ENCODE measurements around the gene GALNT14. TPM values are rescaled to one million over a fixed set of nuclear protein-coding genes. Genes with fewer than 3 reads are reported as not detected.

Gene GALNT14
- total RNA-seq, 4 donors from 2014 or later = 3.2 to 6.6 (median 4.7) TPM

- 16% methylated on average over 5 of the region's 6 CpGs for WGBS
- no peaks in the 10 kb centered on the region for H3K36me3 ChIP-seq
- DNase-seq (ENCODE audit: low spot score in 2 of 2) = no peak
- H3K27ac ChIP-seq = no peak overlapping the region
- H3K4me1 ChIP-seq = no peaks in the 10 kb centered on the region
- TF ChIP-seq POLR2AphosphoS5 (IDR thresholded peaks at IDR 0.05) (no peak), POLR2A (IDR thresholded peaks at IDR 0.05) (no peak), EP300 (IDR thresholded peaks at IDR 0.05) (no peak)
- TF ChIP-seq, protein P1, sequence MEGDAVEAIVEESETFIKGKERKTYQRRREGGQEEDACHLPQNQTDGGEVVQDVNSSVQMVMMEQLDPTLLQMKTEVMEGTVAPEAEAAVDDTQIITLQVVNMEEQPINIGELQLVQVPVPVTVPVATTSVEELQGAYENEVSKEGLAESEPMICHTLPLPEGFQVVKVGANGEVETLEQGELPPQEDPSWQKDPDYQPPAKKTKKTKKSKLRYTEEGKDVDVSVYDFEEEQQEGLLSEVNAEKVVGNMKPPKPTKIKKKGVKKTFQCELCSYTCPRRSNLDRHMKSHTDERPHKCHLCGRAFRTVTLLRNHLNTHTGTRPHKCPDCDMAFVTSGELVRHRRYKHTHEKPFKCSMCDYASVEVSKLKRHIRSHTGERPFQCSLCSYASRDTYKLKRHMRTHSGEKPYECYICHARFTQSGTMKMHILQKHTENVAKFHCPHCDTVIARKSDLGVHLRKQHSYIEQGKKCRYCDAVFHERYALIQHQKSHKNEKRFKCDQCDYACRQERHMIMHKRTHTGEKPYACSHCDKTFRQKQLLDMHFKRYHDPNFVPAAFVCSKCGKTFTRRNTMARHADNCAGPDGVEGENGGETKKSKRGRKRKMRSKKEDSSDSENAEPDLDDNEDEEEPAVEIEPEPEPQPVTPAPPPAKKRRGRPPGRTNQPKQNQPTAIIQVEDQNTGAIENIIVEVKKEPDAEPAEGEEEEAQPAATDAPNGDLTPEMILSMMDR (IDR thresholded peaks at IDR 0.05) = no peak
- no peaks in the 10 kb centered on the region for H3K9me3 ChIP-seq
- no peak overlapping the region for H3K4me3 ChIP-seq
- H3K27me3 ChIP-seq = no peaks in the 10 kb centered on the region
These were observed 266.1 kb downstream of the GALNT14 start for GRCh38 chr2:30871980-30872789.

DNA sequence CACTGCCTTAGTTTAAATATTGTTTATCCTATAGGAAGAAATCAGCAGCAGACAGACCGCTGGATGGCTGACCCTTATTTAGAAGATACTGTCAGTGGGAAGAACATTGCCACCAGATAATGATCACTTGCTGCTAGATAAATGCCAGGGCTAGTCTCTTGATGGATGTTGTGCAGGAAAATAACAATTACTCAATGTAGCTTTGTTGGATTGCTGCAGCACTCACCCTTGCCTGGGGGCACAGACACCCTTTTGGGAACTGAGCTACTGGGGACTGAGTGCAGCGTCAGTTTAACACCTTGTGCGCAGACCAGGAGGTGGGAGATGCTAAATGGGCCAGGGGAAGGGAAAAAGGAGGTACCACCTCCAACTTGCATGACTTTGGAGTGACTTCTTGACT is 266.8 kb downstream of the GALNT14 start:
- Histone ChIP-seq H3K9me3 (no peaks in the 10 kb centered on the region), H3K27ac (no peak overlapping the region), H3K4me1 (no peaks in the 10 kb centered on the region), H3K27me3 (no peaks in the 10 kb centered on the region), H3K36me3 (no peaks in the 10 kb centered on the region), H3K4me3 (no peak overlapping the region)
- WGBS = 42% methylated on average over 3 of the region's 3 CpGs
- no peak for DNase-seq (ENCODE audit: low spot score in 2 of 2)
- TF ChIP-seq POLR2A (IDR thresholded peaks at IDR 0.05) = no peak
- TF ChIP-seq EP300 (IDR thresholded peaks at IDR 0.05) = no peak
- TF ChIP-seq, protein P1 (IDR thresholded peaks at IDR 0.05) = no peak
- no peak for TF ChIP-seq POLR2AphosphoS5 (IDR thresholded peaks at IDR 0.05)

DNA sequence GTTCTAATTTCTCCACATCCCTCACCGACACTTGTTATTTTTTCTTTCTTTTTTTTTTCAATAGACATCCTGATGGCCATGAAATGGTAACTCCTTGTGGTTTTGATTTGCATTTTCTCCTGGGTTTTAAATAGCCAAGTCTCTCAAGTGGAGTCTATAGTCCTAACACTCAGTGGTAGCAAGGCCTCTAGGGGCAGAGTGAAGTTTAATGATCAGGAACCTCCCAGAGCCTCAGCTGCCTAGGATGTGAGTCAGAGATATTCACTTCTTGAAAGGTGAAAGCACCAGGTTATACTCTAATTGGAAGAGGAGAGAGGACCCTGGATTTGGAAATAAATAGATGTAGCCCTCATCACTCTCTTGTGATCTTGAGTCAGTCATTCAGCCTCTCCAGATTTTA is 268.3 kb downstream of the GALNT14 start:
- 100% methylated on average over 1 of the region's 1 CpG for WGBS
- no peak for DNase-seq (ENCODE audit: low spot score in 2 of 2)
- H3K27me3 ChIP-seq = no peaks in the 10 kb centered on the region
- no peaks in the 10 kb centered on the region for H3K36me3 ChIP-seq
- peaks cover 4% of the 10 kb centered on the region for H3K4me1 ChIP-seq
- TF ChIP-seq, protein P1 (IDR thresholded peaks at IDR 0.05) = no peak
- TF ChIP-seq EP300 (IDR thresholded peaks at IDR 0.05) = no peak
- no peak for TF ChIP-seq POLR2AphosphoS5 (IDR thresholded peaks at IDR 0.05)
- no peak for TF ChIP-seq POLR2A (IDR thresholded peaks at IDR 0.05)
- H3K9me3 ChIP-seq = no peaks in the 10 kb centered on the region
- H3K27ac ChIP-seq = no peak overlapping the region
- H3K4me3 ChIP-seq = no peak overlapping the region

- Histone ChIP-seq H3K4me3 (no peak overlapping the region), H3K4me1 (peaks cover 4% of the 10 kb centered on the region), H3K27me3 (no peaks in the 10 kb centered on the region), H3K27ac (no peak overlapping the region), H3K36me3 (no peaks in the 10 kb centered on the region), H3K9me3 (no peaks in the 10 kb centered on the region)
- no peak for TF ChIP-seq EP300 (IDR thresholded peaks at IDR 0.05)
- TF ChIP-seq, protein P1 (IDR thresholded peaks at IDR 0.05) = no peak
- no peak for TF ChIP-seq POLR2AphosphoS5 (IDR thresholded peaks at IDR 0.05)
- TF ChIP-seq POLR2A (IDR thresholded peaks at IDR 0.05) = no peak
- WGBS = 72% methylated on average over 4 of the region's 4 CpGs
- DNase-seq (ENCODE audit: low spot score in 2 of 2) = no peak
These were observed 270.9 kb downstream of the GALNT14 start for GRCh38 chr2:30867385-30867784.

DNA sequence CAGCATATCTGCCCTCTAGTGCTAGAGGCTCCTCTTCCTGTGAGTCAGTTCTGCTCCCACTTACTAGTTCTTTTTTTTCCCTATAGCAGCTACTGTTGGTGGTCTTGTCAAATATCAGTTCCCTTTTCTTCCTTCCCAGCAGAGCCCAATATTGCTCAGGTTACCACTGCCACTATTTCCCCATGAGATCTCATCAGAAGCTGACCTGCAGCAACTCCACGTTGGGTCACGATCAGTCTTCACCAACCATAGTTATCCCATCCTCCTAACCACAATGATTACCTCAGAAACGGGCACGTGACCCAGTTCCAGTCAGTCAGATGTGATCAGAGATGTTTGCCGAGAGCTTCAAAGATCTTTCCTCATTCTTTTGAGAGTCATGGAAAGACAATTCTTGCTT is 271.3 kb downstream of the GALNT14 start:
- peaks cover 4% of the 10 kb centered on the region for H3K4me1 ChIP-seq
- no peaks in the 10 kb centered on the region for H3K27me3 ChIP-seq
- H3K27ac ChIP-seq = no peak overlapping the region
- H3K9me3 ChIP-seq = no peaks in the 10 kb centered on the region
- WGBS = 77% methylated on average over 5 of the region's 5 CpGs
- no peak for DNase-seq (ENCODE audit: low spot score in 2 of 2)
- no peak for TF ChIP-seq EP300 (IDR thresholded peaks at IDR 0.05)
- TF ChIP-seq POLR2AphosphoS5 (IDR thresholded peaks at IDR 0.05) = no peak
- TF ChIP-seq POLR2A (IDR thresholded peaks at IDR 0.05) = no peak
- TF ChIP-seq, protein P1 (IDR thresholded peaks at IDR 0.05) = no peak
- no peak overlapping the region for H3K4me3 ChIP-seq
- no peaks in the 10 kb centered on the region for H3K36me3 ChIP-seq

All from suprapubic skin (tissue), 4 donors.